ENCODE measurements around the gene CYBC1. TPM values are rescaled to one million over a fixed set of nuclear protein-coding genes. Genes with fewer than 3 reads are reported as not detected.

The CYBC1 gene
- total RNA-seq, 1 donor from 2014 or later: 78.1 TPM

DNA sequence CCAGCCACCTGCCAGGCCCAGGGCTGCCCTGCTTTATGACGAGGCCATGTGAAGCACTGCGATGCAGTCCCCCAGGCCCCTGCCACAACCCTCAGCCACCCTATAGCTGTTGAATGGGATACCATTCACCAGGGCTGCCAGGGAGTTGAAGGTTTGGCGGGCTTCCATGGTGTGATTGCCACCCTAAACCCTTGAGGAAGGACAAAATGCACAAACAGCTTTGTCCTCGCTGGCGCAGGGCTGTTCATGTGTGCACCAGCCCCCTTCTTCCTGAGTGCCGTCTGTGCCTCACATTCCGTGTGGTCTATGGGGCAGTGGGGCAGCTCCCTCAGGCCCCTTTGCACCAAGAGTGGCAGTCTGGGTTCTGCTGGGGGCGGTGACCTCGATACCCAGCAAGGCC lies 33.3 kb upstream of the CYBC1 start:
- DNase-seq (ENCODE audit: extremely low spot score, unreplicated experiment): no peak
- H3K27ac Mint-ChIP-seq: no peak overlapping the region
- H3K4me1 Mint-ChIP-seq (ENCODE audit: unreplicated experiment): no peaks in the 10 kb centered on the region
- TF ChIP-seq CTCF (conservative IDR thresholded peaks at IDR 0.05): no peak
- H3K36me3 Mint-ChIP-seq: peaks cover 22% of the 10 kb centered on the region
- no peaks in the 10 kb centered on the region for H3K27me3 Mint-ChIP-seq
- H3K4me3 Mint-ChIP-seq: no peak overlapping the region
- no peaks in the 10 kb centered on the region for H3K9me3 Mint-ChIP-seq

- H3K36me3 Mint-ChIP-seq: peaks cover 22% of the 10 kb centered on the region
- no peak overlapping the region for H3K4me3 Mint-ChIP-seq
- H3K9me3 Mint-ChIP-seq: no peaks in the 10 kb centered on the region
- no peak overlapping the region for H3K27ac Mint-ChIP-seq
- no peak for DNase-seq (ENCODE audit: extremely low spot score, unreplicated experiment)
- no peaks in the 10 kb centered on the region for H3K4me1 Mint-ChIP-seq (ENCODE audit: unreplicated experiment)
- H3K27me3 Mint-ChIP-seq: no peaks in the 10 kb centered on the region
- TF ChIP-seq CTCF (conservative IDR thresholded peaks at IDR 0.05): no peak
Measured at GRCh38 chr17:82483204-82483660, 32.7 kb upstream of the CYBC1 start.

GRCh38 chr17:82480318-82480717 lies 29.8 kb upstream of the CYBC1 start:
- no peaks in the 10 kb centered on the region for H3K9me3 Mint-ChIP-seq
- H3K27ac Mint-ChIP-seq: no peak overlapping the region
- H3K36me3 Mint-ChIP-seq: peaks cover 23% of the 10 kb centered on the region
- DNase-seq (ENCODE audit: extremely low spot score, unreplicated experiment): no peak
- H3K27me3 Mint-ChIP-seq: no peaks in the 10 kb centered on the region
- TF ChIP-seq CTCF (conservative IDR thresholded peaks at IDR 0.05): no peak
- no peaks in the 10 kb centered on the region for H3K4me1 Mint-ChIP-seq (ENCODE audit: unreplicated experiment)
- H3K4me3 Mint-ChIP-seq: no peak overlapping the region

DNA sequence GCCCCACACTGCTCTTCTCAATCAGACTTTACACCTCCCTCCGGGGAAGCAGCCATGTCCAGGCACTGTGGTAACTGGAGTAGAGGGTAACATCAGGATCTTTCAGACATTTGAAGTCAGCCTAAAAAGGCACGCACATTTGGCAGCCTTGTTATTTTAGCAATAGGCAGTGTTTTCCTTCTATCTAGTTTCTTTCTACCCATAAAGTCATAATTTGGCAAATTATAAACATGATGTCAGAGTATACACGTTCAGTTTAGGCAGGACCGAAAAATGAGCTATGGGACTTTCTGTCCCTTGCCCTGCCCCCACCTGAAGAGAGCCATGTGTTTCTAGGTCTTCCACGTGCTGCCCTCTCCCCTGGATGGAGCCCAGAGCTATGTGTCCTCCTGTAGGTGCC lies 29.1 kb upstream of the CYBC1 start:
- no peak overlapping the region for H3K4me3 Mint-ChIP-seq
- no peaks in the 10 kb centered on the region for H3K4me1 Mint-ChIP-seq (ENCODE audit: unreplicated experiment)
- no peak for DNase-seq (ENCODE audit: extremely low spot score, unreplicated experiment)
- no peaks in the 10 kb centered on the region for H3K27me3 Mint-ChIP-seq
- peaks cover 18% of the 10 kb centered on the region for H3K36me3 Mint-ChIP-seq
- TF ChIP-seq CTCF (conservative IDR thresholded peaks at IDR 0.05): no peak
- no peak overlapping the region for H3K27ac Mint-ChIP-seq
- H3K9me3 Mint-ChIP-seq: no peaks in the 10 kb centered on the region

DNA sequence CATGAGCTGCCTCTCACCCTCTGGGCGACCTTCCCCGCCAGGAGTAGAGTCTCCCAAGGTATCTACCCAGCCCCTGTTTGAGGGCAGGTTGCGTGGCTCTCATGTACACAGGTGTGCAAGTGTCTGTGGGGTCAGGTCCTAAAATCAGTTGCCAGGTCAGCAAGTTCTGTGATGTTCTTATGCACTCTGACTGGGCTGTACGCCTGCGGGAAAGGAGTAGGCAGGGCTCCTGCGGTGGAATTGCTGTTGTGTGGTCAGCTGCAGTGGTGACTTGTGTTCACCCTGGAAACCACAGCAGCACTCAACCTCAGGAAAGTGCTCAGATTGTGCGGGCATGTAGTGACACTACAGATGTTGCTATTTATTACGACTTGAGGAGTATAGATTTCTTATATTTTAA lies 27.4 kb upstream of the CYBC1 start:
- H3K4me1 Mint-ChIP-seq (ENCODE audit: unreplicated experiment): no peaks in the 10 kb centered on the region
- no peaks in the 10 kb centered on the region for H3K9me3 Mint-ChIP-seq
- TF ChIP-seq CTCF (conservative IDR thresholded peaks at IDR 0.05): no peak
- H3K27ac Mint-ChIP-seq: no peak overlapping the region
- H3K36me3 Mint-ChIP-seq: peaks cover 15% of the 10 kb centered on the region
- H3K4me3 Mint-ChIP-seq: no peak overlapping the region
- DNase-seq (ENCODE audit: extremely low spot score, unreplicated experiment): no peak
- no peaks in the 10 kb centered on the region for H3K27me3 Mint-ChIP-seq

GRCh38 chr17:82475458-82475857 lies 24.9 kb upstream of the CYBC1 start:
- Mint-ChIP-seq H3K27me3 (no peaks in the 10 kb centered on the region), H3K4me3 (no peak overlapping the region), H3K36me3 (peaks cover 11% of the 10 kb centered on the region), H3K9me3 (no peaks in the 10 kb centered on the region), H3K27ac (no peak overlapping the region), H3K4me1 (ENCODE audit: unreplicated experiment) (no peaks in the 10 kb centered on the region)
- DNase-seq (ENCODE audit: extremely low spot score, unreplicated experiment): no peak
- TF ChIP-seq CTCF (conservative IDR thresholded peaks at IDR 0.05): no peak
